HG03135 (cell line): ENCODE results near the gene CSKMT.
"Not testable (repeated sequence)": the region's sequence is repeated elsewhere in the genome, so short reads cannot be mapped to it uniquely, and the experiment has no call there.

Source experiments
- ATAC-seq: cut with Tn5 transposase; IDR thresholded peaks from one replicate; pipeline ENCODE4 v1.9.1; 2021; ENCODE audit warnings: mild to moderate bottlenecking, moderate library complexity; ENCODE audit not compliant: unreplicated experiment

Gene CSKMT, protein sequence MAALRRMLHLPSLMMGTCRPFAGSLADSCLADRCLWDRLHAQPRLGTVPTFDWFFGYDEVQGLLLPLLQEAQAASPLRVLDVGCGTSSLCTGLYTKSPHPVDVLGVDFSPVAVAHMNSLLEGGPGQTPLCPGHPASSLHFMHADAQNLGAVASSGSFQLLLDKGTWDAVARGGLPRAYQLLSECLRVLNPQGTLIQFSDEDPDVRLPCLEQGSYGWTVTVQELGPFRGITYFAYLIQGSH

GRCh38 chr11:62665075-62665598 lies at the start of gene CSKMT, which contains the start of gene C11orf98:
CSKMT (plus strand) TSS chr11:62665312; CDS start chr11:62665880, 568 bp downstream.
C11orf98 (minus strand) TSS chr11:62665210; CDS start chr11:62665169, 41 bp downstream.
- ATAC-seq = peak; percentile 79

GRCh38 chr11:62615521-62615920 lies 49.6 kb upstream of the CSKMT start:
- no peak for ATAC-seq

- not testable (repeated sequence) for ATAC-seq
Measured at GRCh38 chr11:62616957-62617356, 48.2 kb upstream of the CSKMT start.

GRCh38 chr11:62621027-62621566 lies 44.0 kb upstream of the CSKMT start:
- no peak for ATAC-seq

- peak; percentile 86 for ATAC-seq
Measured at GRCh38 chr11:62621567-62622470, 43.3 kb upstream of the CSKMT start, which contains the start of gene B3GAT3. B3GAT3 (minus strand) TSS chr11:62621986; CDS start chr11:62621947, 39 bp downstream.

GRCh38 chr11:62622476-62623089 lies 42.5 kb upstream of the CSKMT start:
- no peak for ATAC-seq

DNA sequence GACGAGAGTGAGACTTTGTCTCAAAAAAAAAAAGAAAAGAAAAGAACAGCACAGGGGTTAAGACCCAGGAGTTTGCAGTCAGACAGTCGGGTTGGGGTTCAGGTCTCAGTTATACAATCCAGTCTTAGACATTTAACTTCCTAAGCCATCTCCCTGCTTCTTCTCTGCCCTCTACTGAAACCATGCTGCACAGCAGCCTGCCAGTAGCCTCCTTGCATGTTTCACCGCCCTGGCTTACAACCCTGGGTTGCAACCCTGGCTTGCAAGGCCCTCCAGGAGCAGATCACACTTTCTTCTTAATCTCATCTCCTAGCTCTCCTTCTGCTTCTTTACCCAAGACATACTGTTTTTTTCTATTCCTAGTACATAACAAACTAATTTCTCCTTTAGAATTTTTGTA lies 37.4 kb upstream of the CSKMT start:
- ATAC-seq = no peak

DNA sequence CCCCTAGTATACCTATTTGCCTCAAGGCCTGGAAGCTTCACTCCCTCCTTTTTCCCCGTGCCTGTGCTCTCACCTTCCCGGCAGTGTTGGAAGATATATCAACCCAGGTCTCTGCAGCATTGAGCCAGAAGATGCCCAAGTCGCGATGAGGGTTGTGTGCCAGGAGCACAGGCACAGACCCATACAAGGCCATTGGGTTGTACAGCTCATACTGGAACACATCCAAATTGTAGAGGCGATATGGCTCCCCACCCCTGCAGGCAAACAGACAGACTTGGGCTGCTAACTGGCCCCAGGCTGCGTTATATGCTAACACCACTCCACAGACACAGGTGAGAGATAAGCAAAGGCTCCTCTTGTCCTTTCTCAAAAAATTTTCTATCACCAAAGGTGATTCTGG lies 32.6 kb upstream of the CSKMT start:
- ATAC-seq = no peak

DNA sequence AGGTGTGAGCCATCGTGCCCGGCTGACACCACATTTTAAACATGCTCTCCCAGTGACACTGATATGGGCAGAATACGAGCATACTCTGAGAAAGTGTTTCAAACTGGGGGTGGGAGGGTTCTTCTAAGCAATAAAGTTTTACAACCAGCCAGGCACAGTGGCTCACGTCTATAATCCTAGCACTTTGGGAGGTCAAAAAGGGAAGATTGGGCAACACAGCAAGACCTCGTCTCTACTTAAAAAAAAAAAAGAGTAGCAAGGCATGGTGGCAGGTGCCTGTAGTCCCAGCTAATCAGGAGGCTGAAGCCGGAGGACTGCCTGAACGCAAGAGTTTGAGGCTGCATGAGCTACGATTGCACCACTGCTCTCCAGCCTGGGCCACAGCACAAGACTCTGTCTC lies 20.9 kb upstream of the CSKMT start:
- no peak for ATAC-seq

GRCh38 chr11:62645671-62645945 lies 19.5 kb upstream of the CSKMT start:
- ATAC-seq = no peak

DNA sequence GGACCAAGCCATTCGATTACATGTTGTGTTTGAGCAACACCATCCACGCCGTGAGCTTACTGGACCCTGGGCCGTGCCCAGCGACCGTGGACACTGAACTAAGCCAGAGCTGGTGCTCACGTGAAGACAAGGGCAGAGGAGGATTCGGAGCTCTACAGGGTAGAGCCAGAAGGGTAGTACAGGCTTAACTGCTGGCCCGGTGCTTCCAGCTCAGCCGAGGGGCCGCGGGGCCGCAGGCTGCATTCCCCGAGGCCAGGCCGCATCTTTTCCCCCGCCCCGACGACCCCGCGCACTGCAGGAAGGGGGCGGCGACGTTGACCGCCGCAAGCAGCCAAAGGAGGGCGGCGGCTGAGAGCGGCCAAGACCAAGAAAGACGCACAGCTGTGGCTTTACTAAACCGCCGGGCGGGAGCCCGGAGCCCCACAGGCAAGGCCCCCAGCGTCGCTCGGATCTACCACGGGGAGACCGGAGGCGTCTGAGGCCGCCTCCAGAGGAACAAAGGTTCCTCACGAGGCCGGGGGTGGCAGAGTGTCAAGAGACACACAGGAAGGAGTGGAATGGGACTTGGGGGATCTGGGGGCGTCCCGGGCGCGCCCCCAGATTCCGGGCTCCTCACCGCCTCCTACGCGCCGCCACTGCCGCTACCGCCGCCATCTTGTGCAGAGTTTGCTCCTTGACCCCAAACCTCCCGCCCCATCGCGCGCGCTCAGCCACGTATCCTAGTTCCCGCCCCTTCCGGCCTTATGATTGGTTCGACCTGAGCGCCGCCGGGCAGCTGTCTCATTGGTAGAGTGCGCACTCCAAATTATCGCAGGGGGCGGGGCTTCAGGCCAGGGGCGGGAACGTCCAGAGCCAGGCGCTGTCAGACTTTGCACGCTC lies 18.9 kb upstream of the CSKMT start, which contains the start of gene GANAB:
Gene GANAB, minus strand, starts transcription at position 668 of the 879 bp plus-strand sequence. Its CDS starts 14 bp downstream, at position 654.
- ATAC-seq = peak; percentile 95

DNA sequence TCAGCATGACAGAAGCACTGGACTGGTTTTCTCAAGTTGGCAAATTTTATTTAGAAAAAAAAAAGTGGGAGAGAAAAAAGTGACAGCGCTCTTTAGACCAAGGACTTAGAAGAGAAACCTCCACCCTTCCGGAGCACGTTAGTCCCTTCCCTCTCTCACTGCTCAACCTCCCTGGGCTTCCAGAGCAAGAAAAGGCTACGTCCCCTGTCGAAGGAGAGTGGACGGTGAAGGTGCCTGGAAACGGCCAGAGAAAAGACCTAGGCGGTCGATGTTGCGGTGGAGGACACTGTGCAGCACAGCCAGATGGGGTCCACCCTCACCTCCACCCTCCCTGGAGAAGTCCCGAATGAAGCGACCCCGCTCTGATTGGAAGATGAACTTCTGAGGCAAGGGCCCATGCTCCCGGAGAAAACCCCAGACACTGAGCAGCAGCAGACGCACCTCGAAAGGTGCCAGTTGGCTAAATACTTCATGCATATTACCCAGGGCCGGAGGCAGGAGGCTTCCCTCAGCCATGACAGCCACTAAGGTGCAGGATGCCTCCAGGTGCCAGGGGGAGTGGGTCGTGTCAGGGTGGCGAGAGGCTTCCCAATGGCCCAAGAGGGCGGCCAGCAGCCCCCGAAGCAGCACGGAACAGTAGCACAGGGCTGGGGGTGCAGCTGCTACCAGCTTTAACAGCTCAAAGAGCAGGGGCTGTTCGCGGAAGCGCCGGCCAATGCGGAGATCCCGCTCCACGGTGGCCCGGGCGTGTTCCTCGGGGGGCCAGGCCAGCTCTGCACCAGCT lies 18.1 kb upstream of the CSKMT start:
- ATAC-seq = no peak

GRCh38 chr11:62647609-62648005 lies 17.5 kb upstream of the CSKMT start:
- no peak for ATAC-seq

GRCh38 chr11:62648185-62648966 lies 16.7 kb upstream of the CSKMT start:
- no peak for ATAC-seq

- ATAC-seq = no peak
Measured at GRCh38 chr11:62648967-62649364, 16.1 kb upstream of the CSKMT start.

DNA sequence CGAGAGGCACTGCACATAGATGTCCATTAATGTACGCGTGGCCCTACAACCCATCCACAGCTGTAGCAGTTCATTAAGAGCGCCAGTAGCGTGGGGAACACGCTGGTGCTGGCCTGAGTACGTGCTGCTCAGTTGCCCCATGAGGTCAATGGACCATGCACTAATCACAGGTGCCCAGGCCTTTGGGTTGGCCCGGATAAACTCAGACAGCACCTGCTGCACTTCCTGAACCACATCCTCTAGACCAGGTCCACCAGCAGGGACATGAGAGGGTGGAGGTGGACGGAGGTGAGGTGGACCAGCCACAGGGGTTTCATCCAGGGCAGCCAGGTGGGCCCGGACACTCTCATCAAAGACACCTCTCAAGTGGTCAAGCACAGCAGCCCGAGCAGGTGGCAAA lies 15.6 kb upstream of the CSKMT start:
- ATAC-seq = no peak

DNA sequence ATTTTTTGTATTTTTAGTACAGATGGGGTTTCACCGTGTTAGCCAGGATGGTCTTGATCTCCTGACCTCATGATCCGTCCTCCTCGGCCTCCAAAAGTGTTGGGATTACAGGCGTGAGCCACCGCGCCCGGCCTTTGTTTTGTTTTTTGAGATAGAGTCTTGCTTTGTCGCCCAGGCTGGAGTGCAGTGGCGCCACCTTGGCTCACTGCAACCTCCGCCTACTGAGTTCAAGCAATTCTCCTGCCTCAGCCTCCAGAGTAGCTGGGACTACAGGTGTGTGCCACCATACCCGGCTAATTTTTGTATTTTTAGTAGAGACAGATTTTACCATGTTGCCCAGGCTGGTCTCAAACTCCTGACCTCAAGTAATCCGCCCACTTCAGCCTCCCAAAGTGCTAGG lies 14.8 kb upstream of the CSKMT start:
- not testable (repeated sequence) for ATAC-seq

- peak; percentile 15 for ATAC-seq
Measured at GRCh38 chr11:62652161-62653006, 12.7 kb upstream of the CSKMT start.
